Common myeloid progenitor, CD34-positive (primary cell): ENCODE data around the gene STX16. TPM values are rescaled to one million over a fixed set of nuclear protein-coding genes. Genes with fewer than 3 reads are reported as not detected.

ENCODE experiments used
- CTCF ChIA-PET: fragments of 350-600 bp; sonication (Branson Sonifier 250); formaldehyde crosslinking; loops from one replicate; lab custom pipeline; 2021; ENCODE audit warnings: antibody characterized with exemption; lab: Charles Lee
- POLR2A ChIA-PET: fragments of 350-600 bp; sonication (Branson Sonifier 250); formaldehyde crosslinking; loops from one replicate; lab custom pipeline; 2021; ENCODE audit warnings: antibody characterized with exemption; lab: Charles Lee
- DNase-seq, 3 donors: peaks; one replicate each; pipeline versions ENCODE4 v3.0.0 to v3.0.0-alpha.2; 2013
- H3K27ac ChIP-seq, 2 experiments: 1 replicate in 1 of 2; 2 replicates in 1 of 2; pipeline ENCODE4 v1.7.0; 2013; ENCODE audit warnings: inconsistent platforms in 2 of 2, low read length in 2 of 2, mild to moderate bottlenecking in 2 of 2, low read depth in 1 of 2, moderate library complexity in 1 of 2; ENCODE audit not compliant: severe bottlenecking in 2 of 2, insufficient read depth in 1 of 2, poor library complexity in 1 of 2
- H3K27me3 ChIP-seq, 5 experiments: replicated peaks in 2 of 5; 1 replicate in 3 of 5; 2 replicates in 2 of 5; pipeline versions ENCODE4 v1.6.1 to v1.7.0; 2013; ENCODE audit warnings: low read length in 4 of 5, mild to moderate bottlenecking in 2 of 5, moderate library complexity in 2 of 5, inconsistent platforms in 1 of 5; ENCODE audit not compliant: insufficient read depth in 5 of 5, control insufficient read depth in 4 of 5
- H3K36me3 ChIP-seq, 4 experiments: 1 replicate in 2 of 4; 2 replicates in 2 of 4; pipeline versions ENCODE4 v1.6.1 to v1.7.0; 2013; ENCODE audit warnings: low read length in 3 of 4, control low read depth in 1 of 4, mild to moderate bottlenecking in 1 of 4; ENCODE audit not compliant: control insufficient read depth in 4 of 4, insufficient read depth in 4 of 4
- H3K4me1 ChIP-seq, 4 experiments: 1 replicate in 3 of 4; 2 replicates in 1 of 4; pipeline versions ENCODE4 v1.6.1 to v1.7.1; 2013; ENCODE audit warnings: low read length in 3 of 4, mild to moderate bottlenecking in 3 of 4, control low read depth in 1 of 4, inconsistent platforms in 1 of 4, moderate library complexity in 1 of 4; ENCODE audit not compliant: control insufficient read depth in 4 of 4, insufficient read depth in 4 of 4; ENCODE audit errors: control extremely low read depth in 1 of 4
- H3K4me3 ChIP-seq, 7 experiments: 1 replicate in 4 of 7; 2 replicates in 3 of 7; pipeline versions ENCODE4 v1.5.1 to v1.7.0; 2013; ENCODE audit warnings: mild to moderate bottlenecking in 7 of 7, low read length in 6 of 7, moderate library complexity in 6 of 7, inconsistent platforms in 2 of 7, low read depth in 2 of 7, control low read depth in 1 of 7; ENCODE audit not compliant: insufficient read depth in 4 of 7, control insufficient read depth in 1 of 7; ENCODE audit errors: extremely low read depth in 1 of 7
- H3K9me3 ChIP-seq, 5 experiments: 1 replicate in 4 of 5; 2 replicates in 1 of 5; pipeline versions ENCODE4 v1.6.1 to v1.7.1; 2013; ENCODE audit warnings: low read length in 4 of 5, mild to moderate bottlenecking in 2 of 5, inconsistent platforms in 1 of 5, low read depth in 1 of 5, moderate library complexity in 1 of 5; ENCODE audit not compliant: control insufficient read depth in 4 of 5, insufficient read depth in 2 of 5; ENCODE audit errors: control extremely low read depth in 1 of 5
- WGBS: methylation state at CpG from one replicate; pipeline ENCODE4 v1.1.5; 2013; ENCODE audit not compliant: insufficient coverage; 5-methylcytosine and 5-hydroxymethylcytosine counted together
- polyA plus RNA-seq: library from polyadenylated mRNA; unstranded; fragments of 120-200 nt; gene quantifications from one replicate; pipeline ENCODE4 v1.2.1, GENCODE V29; 2013

Gene STX16, protein sequence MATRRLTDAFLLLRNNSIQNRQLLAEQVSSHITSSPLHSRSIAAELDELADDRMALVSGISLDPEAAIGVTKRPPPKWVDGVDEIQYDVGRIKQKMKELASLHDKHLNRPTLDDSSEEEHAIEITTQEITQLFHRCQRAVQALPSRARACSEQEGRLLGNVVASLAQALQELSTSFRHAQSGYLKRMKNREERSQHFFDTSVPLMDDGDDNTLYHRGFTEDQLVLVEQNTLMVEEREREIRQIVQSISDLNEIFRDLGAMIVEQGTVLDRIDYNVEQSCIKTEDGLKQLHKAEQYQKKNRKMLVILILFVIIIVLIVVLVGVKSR
- 109 TPM for polyA plus RNA-seq

DNA sequence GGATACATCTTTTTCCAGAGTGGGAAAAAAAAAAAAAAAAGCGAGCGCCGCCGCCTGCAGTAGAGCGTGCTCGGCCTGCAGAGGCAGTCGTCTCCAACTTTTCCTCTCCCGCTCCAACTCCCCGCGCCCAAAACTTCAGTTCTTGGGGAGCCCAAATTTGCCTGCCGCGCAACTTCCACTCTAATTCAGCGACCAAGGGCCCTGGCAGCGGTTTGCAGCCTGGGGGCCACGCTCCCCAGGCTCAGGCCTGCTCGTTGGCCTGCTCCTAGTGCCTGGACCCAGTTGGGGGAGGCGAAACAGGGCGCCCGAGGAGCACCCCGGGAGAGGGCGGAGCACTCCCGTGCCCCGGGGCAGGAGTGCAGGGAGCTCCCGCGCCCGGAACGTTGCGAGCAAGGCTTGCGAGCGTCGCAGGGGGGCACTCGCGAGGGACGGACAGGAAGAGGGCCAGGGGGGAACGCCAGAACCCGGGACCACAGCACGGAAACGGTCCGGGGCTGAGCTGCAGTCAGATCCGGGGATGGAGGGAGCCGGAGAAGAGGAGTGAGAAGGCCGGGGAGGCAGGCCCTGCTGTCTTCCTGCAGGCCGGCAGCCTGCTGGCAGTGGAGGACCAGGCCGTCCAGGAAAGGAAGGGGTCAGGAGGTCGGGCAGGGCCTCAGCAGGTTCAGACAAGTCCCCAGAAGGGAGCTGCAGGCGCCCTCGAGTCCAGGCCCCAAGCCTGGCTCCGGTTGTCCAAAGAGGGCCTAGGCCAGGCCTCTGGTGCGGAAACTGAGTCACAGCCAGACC lies at the start of gene STX16:
STX16 (plus strand) TSS at position 508 of the 783 bp plus-strand sequence. CDS start 724 bp downstream, outside the sequence.
- H3K4me3 ChIP-seq, result peak within 1 kb of the TSS; percentile 87 to 100 (median 97)
- H3K36me3 ChIP-seq, result peaks cover 0 to 6% (median 2%) of the 10 kb centered on the region in 4 experiments
- ChIA-PET CTCF (interaction anchor here (0.7 to 2.2 kb wide), 8 partner anchors 8 to 345 kb away, joined by 3 to 13 read pairs (median 4); partner anchors contain the start of gene NPEPL1), POLR2A (interaction anchor here (0.8 to 1.1 kb wide), 2 partner anchors 9 to 344 kb away, joined by 4 read pairs; no protein-coding TSS in a partner anchor)
- peaks cover 0 to 5% (median 0%) of the 10 kb centered on the region in 5 experiments for H3K27me3 ChIP-seq
- H3K27ac ChIP-seq, result peak within 1 kb of the TSS; percentile 86 to 95
- WGBS, result 0% methylated on average over 41 of the region's 49 CpGs
- H3K9me3 ChIP-seq, result no peaks in the 10 kb centered on the region
- peak; percentile 90 to 94 (median 92) for DNase-seq
- peaks cover 7 to 33% (median 22%) of the 10 kb centered on the region in 4 experiments for H3K4me1 ChIP-seq

DNA sequence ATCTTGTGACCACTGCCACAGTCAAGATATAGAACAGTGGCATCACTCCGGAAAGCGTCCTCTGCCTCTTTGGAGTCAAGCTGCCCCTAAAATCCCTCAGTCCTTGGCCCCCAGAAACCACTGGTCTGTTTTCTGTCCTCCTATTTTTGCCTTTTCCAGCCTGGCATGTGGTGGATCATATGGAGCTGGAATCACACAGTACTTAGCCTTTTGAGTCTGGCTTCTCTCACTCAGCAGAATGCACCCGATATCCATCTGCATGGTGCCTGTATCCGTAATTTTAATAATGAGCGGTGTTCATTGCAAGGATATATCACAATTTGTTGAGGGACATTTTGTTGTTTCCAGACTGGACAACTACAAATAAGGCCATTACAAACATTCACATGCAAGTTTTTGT lies 49.0 kb upstream of the STX16 start:
- Histone ChIP-seq H3K27me3 (peaks cover 0 to 8% (median 2%) of the 10 kb centered on the region in 5 experiments), H3K36me3 (no peaks in the 10 kb centered on the region), H3K4me1 (no peaks in the 10 kb centered on the region), H3K27ac (no peak overlapping the region), H3K4me3 (no peak overlapping the region), H3K9me3 (no peaks in the 10 kb centered on the region)
- WGBS, result 100% methylated on average over 5 of the region's 5 CpGs
- no peak for DNase-seq
- ChIA-PET CTCF (no interaction called here), POLR2A (no interaction called here)

DNA sequence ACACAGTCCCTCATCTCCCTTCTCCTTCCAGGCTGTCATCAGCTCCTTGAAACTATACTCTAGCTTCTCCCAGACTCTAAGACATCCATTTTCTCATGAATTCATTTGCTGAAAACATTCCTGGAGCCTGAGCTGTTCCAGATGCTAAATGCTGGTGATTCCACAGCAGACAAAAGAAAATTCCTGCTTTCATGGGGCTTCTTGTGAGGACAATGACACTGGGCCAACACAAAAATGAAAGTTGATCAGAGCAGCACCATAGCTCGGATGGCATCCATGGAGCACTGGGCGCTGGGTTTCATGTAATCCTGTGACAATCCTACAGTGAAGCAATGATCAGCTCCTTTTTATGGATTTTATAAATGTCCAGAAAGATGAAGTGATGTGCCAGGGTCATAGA lies 47.4 kb upstream of the STX16 start:
- H3K9me3 ChIP-seq, result no peaks in the 10 kb centered on the region
- H3K36me3 ChIP-seq, result no peaks in the 10 kb centered on the region
- no peaks in the 10 kb centered on the region for H3K4me1 ChIP-seq
- no peak overlapping the region for H3K4me3 ChIP-seq
- 100% methylated on average over 2 of the region's 2 CpGs for WGBS
- no peak for DNase-seq
- ChIA-PET POLR2A (no interaction called here), CTCF (no interaction called here)
- H3K27me3 ChIP-seq, result peaks cover 0 to 2% (median 0%) of the 10 kb centered on the region in 5 experiments
- no peak overlapping the region for H3K27ac ChIP-seq

DNA sequence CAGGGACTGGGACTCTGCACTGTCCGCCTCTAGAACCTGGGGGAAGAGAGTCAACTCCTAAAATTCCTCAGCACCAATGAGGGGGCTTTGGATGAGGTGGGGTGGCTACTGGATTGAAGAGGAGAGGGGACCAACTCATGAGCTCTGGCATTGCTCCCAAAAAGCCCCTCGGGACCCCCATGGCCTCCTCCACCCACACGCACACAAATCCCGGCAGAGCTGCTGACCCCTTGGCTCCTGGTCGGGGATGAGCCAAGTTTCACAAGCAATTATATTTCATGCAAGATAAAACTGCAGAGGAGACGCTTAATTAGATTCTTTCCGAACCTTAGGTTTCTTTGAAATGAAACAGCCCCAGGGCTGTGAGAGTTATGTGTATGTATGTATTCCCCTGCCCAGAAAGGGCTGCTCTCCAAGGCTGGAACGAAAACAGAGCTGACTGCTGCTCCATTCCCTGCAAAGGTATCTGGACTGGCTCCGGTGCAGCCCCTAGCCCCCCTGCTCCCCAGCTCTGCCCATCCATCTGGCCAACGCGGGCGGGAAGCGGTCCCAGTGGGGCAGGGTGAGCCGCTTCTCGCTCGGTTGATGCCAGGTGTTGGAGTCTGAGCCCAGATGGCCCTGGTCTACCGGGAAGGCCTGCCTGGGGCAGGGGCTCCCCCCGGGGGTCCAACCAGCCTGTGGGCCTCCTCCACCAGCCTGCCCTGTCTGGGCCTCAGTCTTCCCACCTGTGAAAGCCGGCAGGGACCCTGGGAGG lies 46.8 kb upstream of the STX16 start:
- no peak for DNase-seq
- no peaks in the 10 kb centered on the region for H3K36me3 ChIP-seq
- peaks cover 0 to 2% (median 0%) of the 10 kb centered on the region in 5 experiments for H3K27me3 ChIP-seq
- POLR2A ChIA-PET, result no interaction called here
- no peaks in the 10 kb centered on the region for H3K4me1 ChIP-seq
- H3K27ac ChIP-seq, result no peak overlapping the region
- H3K4me3 ChIP-seq, result no peak overlapping the region
- CTCF ChIA-PET, result no interaction called here
- WGBS, result 89% methylated on average over 14 of the region's 19 CpGs
- H3K9me3 ChIP-seq, result no peaks in the 10 kb centered on the region

DNA sequence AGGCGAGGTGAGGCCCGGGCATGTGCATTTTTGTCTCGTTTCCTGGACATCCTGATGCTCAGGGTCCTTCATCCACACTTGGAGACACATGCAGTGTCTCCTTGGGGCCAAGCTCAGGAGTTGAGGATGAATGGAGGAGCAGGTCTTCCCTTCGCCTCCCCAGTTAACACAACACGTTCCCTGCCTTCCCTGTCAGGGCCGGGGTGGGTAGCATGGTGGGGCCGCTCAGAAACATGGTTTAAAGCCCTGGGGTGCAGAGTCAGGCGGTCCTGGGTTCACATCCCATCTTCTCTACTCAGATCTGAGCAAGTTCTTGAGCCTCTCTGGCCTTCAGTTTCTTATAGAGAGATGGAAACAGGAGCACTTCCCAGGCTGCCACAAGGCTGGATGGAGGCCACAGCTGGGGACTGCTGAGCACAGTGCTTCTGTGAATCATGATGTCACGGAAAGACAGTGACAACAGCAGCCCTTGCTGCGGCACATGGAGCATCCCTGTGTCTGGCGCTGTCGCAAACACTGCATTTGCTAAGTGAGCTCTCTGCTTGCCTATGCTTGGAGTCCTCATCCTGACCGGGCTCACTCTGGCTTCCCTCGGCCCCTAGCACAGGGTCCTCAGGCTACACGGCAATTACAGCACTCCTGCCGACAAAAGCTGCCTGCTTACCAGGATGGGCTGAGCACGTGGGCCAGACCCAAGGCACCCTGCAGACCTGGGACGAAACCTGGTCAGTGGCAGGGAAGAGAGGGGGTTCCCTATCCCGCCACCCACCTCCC lies 45.6 kb upstream of the STX16 start:
- ChIA-PET POLR2A (interaction anchor here (0.7 kb wide), 1 partner anchor 90 kb away, joined by 3 read pairs; no protein-coding TSS in a partner anchor), CTCF (no interaction called here)
- Histone ChIP-seq H3K36me3 (no peaks in the 10 kb centered on the region), H3K4me1 (no peaks in the 10 kb centered on the region), H3K27ac (no peak overlapping the region), H3K27me3 (peaks cover 0 to 2% (median 0%) of the 10 kb centered on the region in 5 experiments), H3K4me3 (no peak overlapping the region), H3K9me3 (no peaks in the 10 kb centered on the region)
- WGBS, result 92% methylated on average over 16 of the region's 19 CpGs
- DNase-seq, result no peak

DNA sequence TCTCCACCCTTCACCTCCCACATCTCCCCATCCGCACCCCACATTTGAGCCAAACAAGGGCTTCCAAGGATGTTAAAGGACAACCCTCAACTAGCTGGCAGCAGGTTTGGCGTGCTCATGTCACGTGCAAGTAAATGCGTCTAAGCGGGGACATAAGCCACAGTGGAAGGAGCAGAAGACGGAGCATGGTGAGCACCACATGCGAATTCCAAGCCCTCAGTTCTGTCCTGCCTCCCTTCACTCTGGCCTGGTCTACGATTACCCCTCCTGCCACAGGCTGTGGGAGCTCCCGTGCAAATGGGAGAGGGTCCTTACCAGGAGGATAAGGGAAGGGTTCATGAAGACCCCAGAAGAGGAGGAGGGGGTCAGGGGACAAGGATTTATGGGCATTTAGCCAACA lies 44.9 kb upstream of the STX16 start:
- WGBS, result 87% methylated on average over 8 of the region's 9 CpGs
- ChIA-PET POLR2A (no interaction called here), CTCF (no interaction called here)
- Histone ChIP-seq H3K27me3 (peaks cover 0 to 2% (median 0%) of the 10 kb centered on the region in 5 experiments), H3K4me3 (no peak overlapping the region), H3K36me3 (no peaks in the 10 kb centered on the region), H3K27ac (no peak overlapping the region), H3K9me3 (no peaks in the 10 kb centered on the region), H3K4me1 (no peaks in the 10 kb centered on the region)
- DNase-seq, result no peak
